Skeletal muscle cell (primary cell): Measurements from ENCODE around the gene PLEKHA5.
"Not testable (repeated sequence)": the region's sequence is repeated elsewhere in the genome, so short reads cannot be mapped to it uniquely, and the experiment has no call there.

ENCODE experiments used
- DNase-seq: peaks from one replicate; pipeline ENCODE4 v3.0.0-alpha.2; 2010; ENCODE audit warnings: low read depth
- H3K4me3 ChIP-seq: 2 replicates; pipeline ENCODE4 v1.5.1; 2011; ENCODE audit warnings: low read depth, mild to moderate bottlenecking, control low read depth, low read length, moderate library complexity

Gene PLEKHA5

GRCh38 chr12:19410211-19410610, 280.7 kb downstream of the PLEKHA5 start:
- DNase-seq = no peak
- no peak overlapping the region for H3K4me3 ChIP-seq

DNA sequence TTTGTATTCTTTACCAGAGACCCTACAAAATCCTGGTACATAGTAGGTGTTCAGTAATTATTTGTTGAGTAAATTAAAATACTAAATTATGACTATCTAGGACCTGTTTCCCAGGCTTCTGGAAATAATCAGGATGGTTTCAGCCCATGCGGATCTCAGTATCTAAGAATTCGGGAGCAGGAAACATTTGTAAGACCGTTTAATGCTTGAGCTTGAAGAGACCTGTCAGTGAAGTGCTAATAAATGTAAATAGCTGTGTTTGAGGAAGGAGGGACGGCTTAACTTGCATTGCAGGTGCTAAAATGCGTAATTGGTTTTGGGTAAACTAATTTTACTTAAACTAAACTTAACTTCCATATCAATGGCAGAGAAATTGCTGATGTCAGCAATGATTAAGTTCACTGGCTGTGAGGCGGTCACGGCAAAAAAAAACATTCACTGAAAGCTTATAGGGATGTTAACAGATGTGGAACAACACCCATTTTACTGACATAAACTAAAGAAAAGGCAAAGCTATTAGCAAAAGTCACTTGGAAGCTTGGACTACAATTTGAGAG, 281.2 kb downstream of the PLEKHA5 start:
- no peak for DNase-seq
- no peak overlapping the region for H3K4me3 ChIP-seq

DNA sequence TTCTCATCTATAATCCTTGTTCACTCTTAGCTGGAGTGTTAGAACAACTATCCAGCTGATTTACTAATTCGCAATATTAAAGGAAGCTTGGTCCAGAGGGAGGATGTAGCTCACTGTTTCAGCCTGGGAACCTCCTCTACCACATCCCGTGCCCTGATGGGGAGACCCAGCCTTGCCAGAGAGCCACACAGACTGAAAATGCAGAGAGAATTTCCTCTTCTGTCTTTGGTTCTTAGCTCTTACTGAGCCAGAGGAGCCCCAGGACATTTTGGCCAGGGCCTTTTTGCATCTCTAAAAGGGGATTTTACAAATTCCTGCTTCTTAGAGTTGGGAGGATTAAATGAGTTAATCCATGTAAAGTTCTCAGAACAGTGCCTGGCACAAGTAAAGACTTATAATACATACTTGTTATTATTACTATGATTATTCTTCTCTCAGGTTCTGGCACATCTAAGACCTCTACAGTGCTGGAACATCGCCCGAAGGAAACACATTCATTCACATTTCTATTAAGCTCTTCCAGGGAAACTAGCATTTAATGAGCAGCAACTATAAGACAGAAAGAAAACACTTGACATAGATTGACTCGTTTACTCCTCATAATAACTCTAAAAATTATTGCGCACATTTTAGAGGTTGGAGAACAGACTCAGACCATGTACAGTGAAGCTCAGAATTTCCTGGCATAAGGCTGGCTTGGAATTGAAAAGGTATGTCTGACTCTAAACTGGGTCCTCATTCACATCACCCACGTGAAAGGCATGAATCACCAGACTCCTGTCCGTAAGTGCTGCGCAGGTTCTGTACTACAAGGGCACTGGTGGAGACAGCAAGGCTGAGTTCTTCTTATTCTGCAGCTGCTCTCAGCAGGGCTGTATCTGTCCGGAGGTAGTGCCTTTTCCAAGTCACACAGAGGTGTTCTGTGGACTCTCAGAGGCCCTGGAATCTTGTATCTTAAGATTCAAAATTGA, 282.0 kb downstream of the PLEKHA5 start:
- DNase-seq = no peak
- H3K4me3 ChIP-seq = no peak overlapping the region

DNA sequence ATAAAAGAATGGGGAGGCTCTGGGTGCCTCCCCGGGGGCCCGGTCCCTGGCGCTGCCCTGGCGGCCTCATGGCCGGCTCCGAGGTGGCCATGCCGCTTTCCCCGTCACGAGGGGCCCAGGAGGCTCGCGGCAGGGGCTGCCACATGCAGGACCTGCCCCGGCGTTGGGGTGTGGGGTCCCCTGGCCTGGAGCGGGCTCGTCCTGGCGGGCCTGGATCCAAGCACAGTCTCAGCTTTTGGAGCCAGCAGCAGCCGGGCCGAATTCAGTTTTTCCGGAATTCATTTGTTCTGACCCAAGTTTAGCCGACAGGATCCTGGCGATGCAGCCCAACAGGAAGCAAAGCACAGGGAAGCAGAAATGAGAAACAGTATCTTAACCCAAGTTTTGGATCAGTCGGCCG, 283.3 kb downstream of the PLEKHA5 start:
- no peak for DNase-seq
- no peak overlapping the region for H3K4me3 ChIP-seq

DNA sequence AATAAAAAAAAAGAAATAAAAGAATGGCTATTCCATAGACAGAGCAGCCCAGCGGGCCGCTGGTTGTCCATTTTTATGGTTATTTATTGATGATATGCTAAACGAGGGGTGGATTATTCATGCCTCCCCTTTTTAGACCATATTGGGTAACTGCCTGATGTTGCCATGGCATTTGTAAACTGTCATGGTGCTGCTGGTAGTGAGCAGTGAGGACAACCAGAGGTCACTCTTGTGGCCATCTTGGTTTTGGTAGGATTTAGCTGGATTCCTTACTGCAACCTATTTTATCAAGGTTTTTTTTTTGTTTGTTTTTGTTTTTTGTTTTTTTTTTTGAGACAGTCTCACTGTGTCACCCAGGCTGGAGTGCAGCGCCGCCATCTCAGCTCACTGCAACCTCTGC, 284.0 kb downstream of the PLEKHA5 start:
- not testable (repeated sequence) for H3K4me3 ChIP-seq, DNase-seq

GRCh38 chr12:19415563-19415962, 286.0 kb downstream of the PLEKHA5 start:
- DNase-seq = no peak
- no peak overlapping the region for H3K4me3 ChIP-seq

- no peak for DNase-seq
Measured at GRCh38 chr12:19419086-19419485, 289.6 kb downstream of the PLEKHA5 start.

GRCh38 chr12:19421503-19422282, 292.2 kb downstream of the PLEKHA5 start:
- no peak for DNase-seq
- no peak overlapping the region for H3K4me3 ChIP-seq

More at GRCh38 chr12:19419086-19419485, 289.6 kb downstream of the PLEKHA5 start:
- no peak overlapping the region for H3K4me3 ChIP-seq

- no peak for DNase-seq
- no peak overlapping the region for H3K4me3 ChIP-seq
Measured at GRCh38 chr12:19423166-19423930, 293.8 kb downstream of the PLEKHA5 start.
